Measurements from ENCODE around the gene ESRRB.
A peak's percentile ranks its signal among the peaks of the same experiment; 100 is the strongest.

Gene ESRRB

GRCh38 chr14:76380991-76381390 is 5.1 kb downstream of the ESRRB start:
- no peak overlapping the region for H3K4me2 ChIP-seq (ENCODE audit: low read length)
- H3K4me3 ChIP-seq (ENCODE audit: low read length), result no peak overlapping the region
- no peaks in the 10 kb centered on the region for H3K79me2 ChIP-seq (ENCODE audit: control insufficient read depth, insufficient read depth, low read length)

GRCh38 chr14:76381817-76382494 is 6.0 kb downstream of the ESRRB start:
- no peak overlapping the region for H3K56ac ChIP-seq (ENCODE audit: low read length)
- H3K36me3 ChIP-seq (ENCODE audit: control insufficient read depth, insufficient read depth, low read length), result no peaks in the 10 kb centered on the region
- H3K4me1 ChIP-seq (ENCODE audit: control insufficient read depth, low read depth, low read length), result no peaks in the 10 kb centered on the region

More at GRCh38 chr14:76380991-76381390, 5.1 kb downstream of the ESRRB start:
- Histone ChIP-seq H3K27ac (ENCODE audit: low read depth, low read length) (no peak overlapping the region), H2BK5ac (ENCODE audit: low read length) (no peak overlapping the region), H2BK120ac (ENCODE audit: low read depth, low read length) (no peak overlapping the region), H3K4ac (ENCODE audit: low read depth, low read length) (no peak overlapping the region), H3K18ac (ENCODE audit: low read length) (no peak overlapping the region), H3K27me3 (ENCODE audit: insufficient read depth, low read length, poor library complexity) (peaks cover 27% of the 10 kb centered on the region), H3K56ac (ENCODE audit: low read length) (no peak overlapping the region), H3K36me3 (ENCODE audit: control insufficient read depth, insufficient read depth, low read length) (no peaks in the 10 kb centered on the region), H2BK15ac (replicated peaks; ENCODE audit: low read depth) (no peak overlapping the region), H3K4me1 (ENCODE audit: control insufficient read depth, low read depth, low read length) (no peaks in the 10 kb centered on the region), H4K5ac (ENCODE audit: low read length) (no peak overlapping the region), H3K79me1 (ENCODE audit: low read length) (no peaks in the 10 kb centered on the region), H2AK5ac (ENCODE audit: low read length) (no peak overlapping the region), H3K9ac (ENCODE audit: low read length) (no peak overlapping the region), H4K8ac (ENCODE audit: low read depth, low read length) (no peak overlapping the region), H3K23ac (ENCODE audit: low read length) (no peak overlapping the region)
- no CpG with 5 or more reads among the region's 7 CpGs for WGBS (ENCODE audit: extremely low coverage, insufficient coverage, low lambda C conversion rate)
- DNase-seq, result no peak

GRCh38 chr14:76382495-76382832 is 6.5 kb downstream of the ESRRB start:
- no peak overlapping the region for H3K56ac ChIP-seq (ENCODE audit: low read length)
- H4K8ac ChIP-seq (ENCODE audit: low read depth, low read length), result no peak overlapping the region
- no peak overlapping the region for H2AK5ac ChIP-seq (ENCODE audit: low read length)
- H3K4ac ChIP-seq (ENCODE audit: low read depth, low read length), result no peak overlapping the region
- H3K4me1 ChIP-seq (ENCODE audit: control insufficient read depth, low read depth, low read length), result no peaks in the 10 kb centered on the region
- H4K5ac ChIP-seq (ENCODE audit: low read length), result no peak overlapping the region
- no peak overlapping the region for H3K27ac ChIP-seq (ENCODE audit: low read depth, low read length)
- H3K9ac ChIP-seq (ENCODE audit: low read length), result no peak overlapping the region
- no peaks in the 10 kb centered on the region for H3K36me3 ChIP-seq (ENCODE audit: control insufficient read depth, insufficient read depth, low read length)
- H3K23ac ChIP-seq (ENCODE audit: low read length), result no peak overlapping the region
- H2BK120ac ChIP-seq (ENCODE audit: low read depth, low read length), result no peak overlapping the region
- H2BK15ac ChIP-seq (replicated peaks; ENCODE audit: low read depth), result no peak overlapping the region
- no peaks in the 10 kb centered on the region for H3K79me1 ChIP-seq (ENCODE audit: low read length)
- no peak overlapping the region for H2BK5ac ChIP-seq (ENCODE audit: low read length)
- H3K4me2 ChIP-seq (ENCODE audit: low read length), result no peak overlapping the region
- peaks cover 15% of the 10 kb centered on the region for H3K27me3 ChIP-seq (ENCODE audit: insufficient read depth, low read length, poor library complexity)
- no peak for DNase-seq
- no peaks in the 10 kb centered on the region for H3K79me2 ChIP-seq (ENCODE audit: control insufficient read depth, insufficient read depth, low read length)
- no peak overlapping the region for H3K18ac ChIP-seq (ENCODE audit: low read length)
- WGBS (ENCODE audit: extremely low coverage, insufficient coverage, low lambda C conversion rate), result no CpG with 5 or more reads among the region's 1 CpG
- H3K4me3 ChIP-seq (ENCODE audit: low read length), result no peak overlapping the region

More at GRCh38 chr14:76381817-76382494, 6.0 kb downstream of the ESRRB start:
- Histone ChIP-seq H3K4ac (ENCODE audit: low read depth, low read length) (no peak overlapping the region), H3K27me3 (ENCODE audit: insufficient read depth, low read length, poor library complexity) (peaks cover 20% of the 10 kb centered on the region), H3K9ac (ENCODE audit: low read length) (no peak overlapping the region), H3K79me2 (ENCODE audit: control insufficient read depth, insufficient read depth, low read length) (no peaks in the 10 kb centered on the region), H4K8ac (ENCODE audit: low read depth, low read length) (no peak overlapping the region), H3K23ac (ENCODE audit: low read length) (no peak overlapping the region), H2BK120ac (ENCODE audit: low read depth, low read length) (no peak overlapping the region), H3K27ac (ENCODE audit: low read depth, low read length) (no peak overlapping the region), H3K4me2 (ENCODE audit: low read length) (no peak overlapping the region), H4K5ac (ENCODE audit: low read length) (no peak overlapping the region), H3K79me1 (ENCODE audit: low read length) (no peaks in the 10 kb centered on the region), H2BK5ac (ENCODE audit: low read length) (no peak overlapping the region), H2AK5ac (ENCODE audit: low read length) (no peak overlapping the region), H3K18ac (ENCODE audit: low read length) (no peak overlapping the region), H2BK15ac (replicated peaks; ENCODE audit: low read depth) (no peak overlapping the region), H3K4me3 (ENCODE audit: low read length) (no peak overlapping the region)
- WGBS (ENCODE audit: extremely low coverage, insufficient coverage, low lambda C conversion rate), result no CpG with 5 or more reads among the region's 7 CpGs
- no peak for DNase-seq

GRCh38 chr14:76385435-76385834 is 9.5 kb downstream of the ESRRB start:
- no peaks in the 10 kb centered on the region for H3K36me3 ChIP-seq (ENCODE audit: control insufficient read depth, insufficient read depth, low read length)
- H3K23ac ChIP-seq (ENCODE audit: low read length), result no peak overlapping the region
- H3K18ac ChIP-seq (ENCODE audit: low read length), result no peak overlapping the region
- no peak overlapping the region for H4K8ac ChIP-seq (ENCODE audit: low read depth, low read length)
- no peaks in the 10 kb centered on the region for H3K79me2 ChIP-seq (ENCODE audit: control insufficient read depth, insufficient read depth, low read length)
- no peak overlapping the region for H2BK120ac ChIP-seq (ENCODE audit: low read depth, low read length)
- H3K4me3 ChIP-seq (ENCODE audit: low read length), result no peak overlapping the region
- no peak for DNase-seq
- H4K5ac ChIP-seq (ENCODE audit: low read length), result no peak overlapping the region
- H3K4me1 ChIP-seq (ENCODE audit: control insufficient read depth, low read depth, low read length), result no peaks in the 10 kb centered on the region
- no peak overlapping the region for H2BK5ac ChIP-seq (ENCODE audit: low read length)
- H3K27ac ChIP-seq (ENCODE audit: low read depth, low read length), result no peak overlapping the region
- H2BK15ac ChIP-seq (replicated peaks; ENCODE audit: low read depth), result no peak overlapping the region
- H3K56ac ChIP-seq (ENCODE audit: low read length), result no peak overlapping the region
- H2AK5ac ChIP-seq (ENCODE audit: low read length), result no peak overlapping the region
- H3K4ac ChIP-seq (ENCODE audit: low read depth, low read length), result no peak overlapping the region
- no peak overlapping the region for H3K4me2 ChIP-seq (ENCODE audit: low read length)
- no peaks in the 10 kb centered on the region for H3K27me3 ChIP-seq (ENCODE audit: insufficient read depth, low read length, poor library complexity)
- WGBS (ENCODE audit: extremely low coverage, insufficient coverage, low lambda C conversion rate), result no CpG with 5 or more reads among the region's 4 CpGs
- no peak overlapping the region for H3K9ac ChIP-seq (ENCODE audit: low read length)
- H3K79me1 ChIP-seq (ENCODE audit: low read length), result no peaks in the 10 kb centered on the region

GRCh38 chr14:76386944-76387782 is 11.2 kb downstream of the ESRRB start:
- H2BK120ac ChIP-seq (ENCODE audit: low read depth, low read length), result no peak overlapping the region
- H4K8ac ChIP-seq (ENCODE audit: low read depth, low read length), result no peak overlapping the region
- H3K79me1 ChIP-seq (ENCODE audit: low read length), result no peaks in the 10 kb centered on the region
- H3K23ac ChIP-seq (ENCODE audit: low read length), result no peak overlapping the region
- H3K27me3 ChIP-seq (ENCODE audit: insufficient read depth, low read length, poor library complexity), result no peaks in the 10 kb centered on the region
- peak; percentile 80 for DNase-seq
- no peaks in the 10 kb centered on the region for H3K79me2 ChIP-seq (ENCODE audit: control insufficient read depth, insufficient read depth, low read length)
- H3K4me2 ChIP-seq (ENCODE audit: low read length), result no peak overlapping the region
- H3K4me1 ChIP-seq (ENCODE audit: control insufficient read depth, low read depth, low read length), result no peaks in the 10 kb centered on the region
- H4K5ac ChIP-seq (ENCODE audit: low read length), result no peak overlapping the region
- no peak overlapping the region for H3K4ac ChIP-seq (ENCODE audit: low read depth, low read length)
- H3K4me3 ChIP-seq (ENCODE audit: low read length), result no peak overlapping the region
- no CpG with 5 or more reads among the region's 11 CpGs for WGBS (ENCODE audit: extremely low coverage, insufficient coverage, low lambda C conversion rate)
- H3K36me3 ChIP-seq (ENCODE audit: control insufficient read depth, insufficient read depth, low read length), result no peaks in the 10 kb centered on the region
- H3K18ac ChIP-seq (ENCODE audit: low read length), result no peak overlapping the region
- no peak overlapping the region for H3K27ac ChIP-seq (ENCODE audit: low read depth, low read length)
- H3K9ac ChIP-seq (ENCODE audit: low read length), result peak overlapping the region; percentile 37
- H2AK5ac ChIP-seq (ENCODE audit: low read length), result no peak overlapping the region
- H2BK15ac ChIP-seq (replicated peaks; ENCODE audit: low read depth), result no peak overlapping the region
- no peak overlapping the region for H2BK5ac ChIP-seq (ENCODE audit: low read length)
- H3K56ac ChIP-seq (ENCODE audit: low read length), result peak overlapping the region; percentile 59

All from mesendoderm (in vitro differentiated cells).